HG02588 (cell line): ENCODE results near the gene SLC38A3.

Experiments
- ATAC-seq: cut with Tn5 transposase; IDR thresholded peaks from one replicate; pipeline ENCODE4 v1.9.1; 2021; ENCODE audit warnings: mild to moderate bottlenecking, moderate library complexity; ENCODE audit not compliant: unreplicated experiment

Gene SLC38A3

GRCh38 chr3:50168791-50169190, 36.3 kb upstream of the SLC38A3 start:
- no peak for ATAC-seq

DNA sequence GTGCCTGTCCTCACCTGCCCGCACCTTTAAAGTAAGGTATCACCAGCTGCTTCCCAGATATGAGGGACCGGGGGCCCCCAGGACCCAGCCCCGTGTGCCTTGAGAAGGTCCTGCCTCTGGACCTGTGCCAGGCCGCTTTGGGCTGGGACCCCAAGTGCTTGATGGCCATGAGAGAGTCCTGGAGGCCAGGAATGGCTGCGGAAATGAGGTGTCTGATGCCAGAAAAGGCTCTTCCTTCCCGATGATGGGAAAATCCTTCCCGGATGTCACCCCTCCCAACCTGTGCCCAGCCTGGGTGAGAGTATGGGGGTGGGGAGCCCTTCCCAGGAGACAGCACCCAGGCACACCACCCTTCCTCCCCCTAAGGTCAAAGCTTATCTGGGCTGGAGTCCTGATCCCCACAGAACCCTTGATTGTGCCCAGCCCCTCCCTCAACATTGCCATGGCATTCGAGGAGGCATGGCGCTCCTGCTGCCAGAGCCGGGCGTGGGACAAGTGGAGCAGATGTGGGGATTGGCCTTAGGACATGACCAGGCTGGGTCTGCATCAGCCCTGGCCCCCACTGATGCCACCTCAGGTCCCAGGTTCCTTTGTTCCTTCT, 35.7 kb upstream of the SLC38A3 start:
- no peak for ATAC-seq

DNA sequence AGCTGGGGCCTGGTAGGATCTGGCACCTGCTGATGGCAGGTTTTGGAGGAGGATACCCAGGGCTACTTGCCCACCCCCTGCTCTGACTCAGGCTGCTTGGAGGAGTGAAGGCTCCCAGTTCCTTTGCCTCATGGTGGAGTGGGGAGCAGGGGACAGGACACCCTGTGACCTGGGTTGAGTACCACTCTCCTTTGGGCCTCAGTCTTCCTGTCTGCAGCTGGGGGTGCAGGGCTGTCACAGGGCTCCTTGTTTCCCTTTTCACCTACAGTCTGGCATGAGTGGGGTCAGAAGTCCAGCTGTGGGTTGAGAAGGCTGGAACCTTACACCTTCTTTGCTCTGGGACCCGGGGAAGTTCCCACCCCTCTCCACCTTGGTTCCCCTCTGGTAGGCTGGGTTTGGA, 35.2 kb upstream of the SLC38A3 start:
- no peak for ATAC-seq

GRCh38 chr3:50170689-50171088, 34.4 kb upstream of the SLC38A3 start:
- no peak for ATAC-seq

DNA sequence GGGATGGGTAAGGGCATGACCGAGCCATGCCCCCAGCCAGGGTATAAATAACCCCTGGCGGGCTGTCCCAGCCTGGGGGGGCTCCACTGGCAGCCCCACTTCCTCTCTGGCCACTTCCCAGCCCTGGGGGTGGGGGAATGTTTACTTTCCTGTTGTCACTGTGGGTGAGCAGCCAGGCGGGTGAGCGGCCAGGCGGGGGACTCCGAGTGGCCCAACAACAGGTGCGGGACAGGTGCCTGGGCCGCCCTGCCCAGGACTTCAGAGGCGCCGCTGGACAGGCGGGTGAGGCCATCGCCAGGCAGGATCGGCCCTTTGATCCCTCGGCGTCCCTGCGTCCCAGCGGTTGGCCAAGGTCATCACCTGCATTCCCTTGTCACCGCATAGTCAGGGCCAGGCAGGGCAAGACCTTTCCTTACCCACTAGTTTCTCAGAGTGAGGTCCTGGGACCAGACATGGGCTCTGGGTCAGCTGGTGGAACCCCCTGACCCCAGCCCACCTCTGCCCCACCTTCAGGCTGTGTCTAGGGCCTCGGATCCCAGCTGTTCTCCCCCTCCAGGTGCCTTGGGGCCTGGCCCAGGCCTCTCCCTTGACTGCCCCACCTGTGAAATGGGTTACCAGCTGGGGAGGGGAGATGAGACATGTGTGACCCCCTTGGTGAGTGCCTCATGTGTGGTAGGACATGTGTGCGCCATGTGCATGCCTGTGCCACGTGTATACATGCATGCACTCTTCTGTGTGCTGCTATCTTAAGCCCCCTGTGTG, 33.4 kb upstream of the SLC38A3 start:
- ATAC-seq: no peak

- no peak for ATAC-seq
Observed at GRCh38 chr3:50172626-50173220, 32.3 kb upstream of the SLC38A3 start.

DNA sequence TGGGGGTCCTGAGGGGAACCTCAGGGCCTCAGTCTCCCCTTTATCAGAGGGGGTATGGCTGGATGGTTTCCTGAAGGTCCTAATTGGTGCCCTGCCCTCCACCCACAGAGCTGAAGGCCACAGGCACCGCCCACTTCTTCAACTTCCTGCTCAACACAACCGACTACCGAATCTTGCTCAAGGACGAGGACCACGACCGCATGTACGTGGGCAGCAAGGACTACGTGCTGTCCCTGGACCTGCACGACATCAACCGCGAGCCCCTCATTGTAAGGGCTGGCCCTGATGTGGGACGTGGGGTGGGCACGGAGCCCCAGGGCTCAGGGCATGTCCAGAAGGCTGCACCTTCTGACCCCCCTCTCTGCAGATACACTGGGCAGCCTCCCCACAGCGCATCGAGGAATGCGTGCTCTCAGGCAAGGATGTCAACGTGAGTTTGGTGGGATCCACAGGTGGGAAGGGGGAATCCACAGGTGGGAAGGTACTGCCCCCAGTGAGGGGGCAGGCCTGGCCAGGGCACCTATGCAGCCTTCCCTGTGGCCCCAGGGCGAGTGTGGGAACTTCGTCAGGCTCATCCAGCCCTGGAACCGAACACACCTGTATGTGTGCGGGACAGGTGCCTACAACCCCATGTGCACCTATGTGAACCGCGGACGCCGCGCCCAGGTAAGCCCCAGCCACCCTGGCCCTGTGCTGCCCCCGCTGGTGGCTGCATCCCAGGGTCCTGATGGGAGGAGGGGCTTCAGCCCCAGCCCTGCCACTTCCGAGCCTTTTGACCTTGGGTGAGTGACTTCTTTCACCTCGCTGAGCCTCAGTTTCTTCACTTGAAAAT, 31.2 kb upstream of the SLC38A3 start:
- ATAC-seq: no peak

DNA sequence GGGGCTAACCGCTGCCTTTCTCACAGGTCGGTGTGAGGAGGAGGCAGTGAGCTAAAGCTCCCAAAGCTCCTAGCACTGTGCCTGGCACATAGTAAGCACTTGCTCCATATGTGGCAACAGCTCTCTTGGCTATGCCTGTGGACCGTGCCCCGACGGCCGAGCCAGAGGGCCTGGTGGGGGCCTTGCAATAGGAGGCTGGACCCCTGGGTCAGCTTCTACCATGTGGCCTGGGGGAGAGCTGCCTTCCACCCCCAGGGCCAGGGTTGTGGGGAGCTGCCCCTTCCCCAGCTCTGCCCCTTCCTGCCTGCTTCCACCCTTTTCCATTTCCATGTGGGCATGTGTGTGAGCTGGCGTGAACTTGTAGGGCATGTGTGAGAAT, 30.6 kb upstream of the SLC38A3 start:
- ATAC-seq: no peak

DNA sequence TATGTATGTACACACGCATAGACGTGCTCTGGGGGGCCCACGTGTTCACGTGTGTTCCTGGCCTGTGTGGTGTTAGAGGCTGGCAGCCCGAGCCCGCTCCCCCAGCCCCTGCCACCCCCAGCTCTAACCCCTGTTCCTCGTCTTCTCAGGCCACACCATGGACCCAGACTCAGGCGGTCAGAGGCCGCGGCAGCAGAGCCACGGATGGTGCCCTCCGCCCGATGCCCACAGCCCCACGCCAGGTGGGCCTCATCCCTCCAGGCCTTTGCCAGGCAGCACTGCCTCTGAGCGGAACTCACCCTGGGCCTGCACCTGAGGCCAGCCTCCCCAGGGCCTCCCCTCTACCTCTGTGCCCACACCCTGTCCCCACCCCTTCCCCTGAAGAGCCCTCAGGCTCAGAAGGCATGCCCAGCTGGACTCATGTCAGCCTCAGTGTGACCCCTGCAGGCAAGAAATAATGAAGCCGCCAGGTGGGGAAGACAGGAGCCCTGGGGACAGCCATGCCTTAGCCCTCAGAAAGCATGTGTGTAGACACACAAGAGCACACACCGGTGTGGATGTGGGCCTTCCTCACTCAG, 30.0 kb upstream of the SLC38A3 start:
- no peak for ATAC-seq

DNA sequence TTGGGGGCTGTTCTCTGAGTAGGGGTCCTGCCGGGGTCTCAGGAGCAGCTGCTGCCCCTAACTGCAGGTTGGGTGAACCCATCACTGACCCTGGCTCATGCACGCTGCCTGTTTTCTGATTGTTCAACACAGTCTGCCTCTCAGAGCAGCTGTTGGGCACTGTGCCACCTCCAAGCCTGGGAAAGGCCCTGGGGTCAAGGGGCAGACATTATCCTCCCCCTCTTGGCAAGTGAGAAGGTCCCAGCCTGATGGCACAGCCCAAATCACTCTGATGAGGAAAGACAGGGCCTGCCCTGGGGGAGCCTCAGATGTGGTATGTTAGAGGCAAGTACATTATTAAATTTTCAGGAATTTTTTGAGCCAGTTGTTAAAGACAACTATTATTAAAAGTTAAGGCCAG, 27.7 kb upstream of the SLC38A3 start:
- no peak for ATAC-seq

DNA sequence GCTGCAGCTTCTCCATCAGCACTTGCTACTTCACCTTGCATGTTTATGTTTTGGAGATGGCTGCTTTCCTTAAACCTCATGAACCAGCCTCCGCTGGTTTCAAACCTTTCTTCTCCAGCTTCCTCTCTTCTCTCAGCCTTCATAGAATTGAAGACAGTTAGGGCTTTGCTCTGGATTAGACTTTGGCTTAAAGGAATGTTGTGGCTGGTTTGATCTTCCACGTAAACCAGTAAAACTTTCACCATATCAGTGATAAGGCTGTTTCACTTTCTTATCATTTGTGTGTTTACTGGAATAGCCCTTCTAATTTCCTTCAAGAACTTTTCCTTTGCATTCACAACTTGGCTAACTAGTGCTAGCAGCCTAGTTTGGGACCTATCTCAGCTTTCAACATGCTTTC, 25.4 kb upstream of the SLC38A3 start:
- no peak for ATAC-seq

DNA sequence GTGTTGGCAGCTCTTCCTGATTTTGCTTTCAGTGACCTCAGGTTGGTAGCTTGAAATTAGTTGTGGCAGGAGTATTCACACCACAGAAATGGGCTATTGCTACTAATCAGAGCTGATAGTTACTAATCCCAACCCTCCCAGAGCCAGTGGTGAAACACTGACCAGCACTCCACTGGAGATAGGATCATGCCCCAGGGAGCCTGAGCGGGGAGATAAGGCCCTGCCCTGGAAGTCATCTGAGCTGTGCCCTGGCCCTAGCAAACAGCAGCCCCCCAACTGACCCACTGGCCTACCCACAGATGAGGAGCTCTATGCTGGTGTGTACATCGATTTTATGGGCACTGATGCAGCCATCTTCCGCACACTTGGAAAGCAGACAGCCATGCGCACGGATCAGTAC, 23.1 kb upstream of the SLC38A3 start:
- ATAC-seq: no peak

- no peak for ATAC-seq
Observed at GRCh38 chr3:50182533-50183099, 22.5 kb upstream of the SLC38A3 start.

DNA sequence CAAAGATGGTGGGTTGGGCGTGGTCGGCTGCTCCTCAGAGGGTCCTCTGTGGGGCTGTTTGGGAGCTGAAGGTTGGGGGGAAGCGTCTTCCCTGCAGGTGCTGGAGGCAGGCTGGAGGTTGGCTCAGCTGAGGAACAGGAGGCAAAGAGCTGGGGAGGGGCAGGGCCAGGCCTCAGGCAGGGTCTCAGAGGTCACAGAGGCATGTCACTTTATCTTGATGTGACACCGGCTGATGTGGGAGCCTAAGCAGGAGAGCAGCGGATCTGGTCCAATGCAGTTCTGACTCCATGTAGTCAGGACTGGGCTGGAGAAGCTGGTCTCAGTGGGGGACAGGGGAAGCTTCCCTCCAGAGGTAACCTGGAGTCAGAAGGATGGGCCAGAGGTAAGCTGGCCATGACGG, 21.3 kb upstream of the SLC38A3 start:
- ATAC-seq: no peak

- no peak for ATAC-seq
Observed at GRCh38 chr3:50184242-50184978, 20.7 kb upstream of the SLC38A3 start.

- ATAC-seq: no peak
Observed at GRCh38 chr3:50185230-50185629, 19.8 kb upstream of the SLC38A3 start.

DNA sequence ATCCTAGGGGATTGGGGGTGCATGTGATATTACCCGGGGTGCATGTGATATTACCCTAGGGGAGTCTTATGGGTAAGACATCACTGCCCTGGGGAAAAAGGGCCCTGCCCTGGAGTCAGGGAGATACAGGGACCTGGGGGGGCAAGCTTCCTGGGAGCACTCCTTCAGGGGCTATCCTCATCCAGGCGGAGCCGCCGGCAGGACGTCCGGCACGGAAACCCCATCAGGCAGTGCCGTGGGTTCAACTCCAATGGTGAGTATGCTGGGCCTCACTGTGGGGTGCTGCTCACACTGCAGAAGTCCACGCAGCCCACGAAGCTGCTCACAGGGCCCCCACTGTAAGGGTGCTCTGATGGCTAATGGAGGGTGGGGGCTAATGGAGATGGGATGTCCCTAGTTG, 19.0 kb upstream of the SLC38A3 start:
- no peak for ATAC-seq

DNA sequence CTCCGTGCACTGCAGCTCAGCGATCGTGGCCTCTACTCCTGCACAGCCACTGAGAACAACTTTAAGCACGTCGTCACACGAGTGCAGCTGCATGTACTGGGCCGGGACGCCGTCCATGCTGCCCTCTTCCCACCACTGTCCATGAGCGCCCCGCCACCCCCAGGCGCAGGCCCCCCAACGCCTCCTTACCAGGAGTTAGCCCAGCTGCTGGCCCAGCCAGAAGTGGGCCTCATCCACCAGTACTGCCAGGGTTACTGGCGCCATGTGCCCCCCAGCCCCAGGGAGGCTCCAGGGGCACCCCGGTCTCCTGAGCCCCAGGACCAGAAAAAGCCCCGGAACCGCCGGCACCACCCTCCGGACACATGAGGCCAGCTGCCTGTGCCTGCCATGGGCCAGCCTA, 17.3 kb upstream of the SLC38A3 start:
- ATAC-seq: no peak

- no peak for ATAC-seq
Observed at GRCh38 chr3:50189274-50189673, 15.8 kb upstream of the SLC38A3 start.

GRCh38 chr3:50189989-50190388, 15.1 kb upstream of the SLC38A3 start:
- ATAC-seq: no peak
